ENCODE measurements around the gene ST8SIA5. TPM values are rescaled to one million over a fixed set of nuclear protein-coding genes. Genes with fewer than 3 reads are reported as not detected.
A peak's percentile ranks its signal among the peaks of the same experiment; 100 is the strongest.

The ST8SIA5 gene
- total RNA-seq, 1 donor from 2014 or later: 0.23 TPM

DNA sequence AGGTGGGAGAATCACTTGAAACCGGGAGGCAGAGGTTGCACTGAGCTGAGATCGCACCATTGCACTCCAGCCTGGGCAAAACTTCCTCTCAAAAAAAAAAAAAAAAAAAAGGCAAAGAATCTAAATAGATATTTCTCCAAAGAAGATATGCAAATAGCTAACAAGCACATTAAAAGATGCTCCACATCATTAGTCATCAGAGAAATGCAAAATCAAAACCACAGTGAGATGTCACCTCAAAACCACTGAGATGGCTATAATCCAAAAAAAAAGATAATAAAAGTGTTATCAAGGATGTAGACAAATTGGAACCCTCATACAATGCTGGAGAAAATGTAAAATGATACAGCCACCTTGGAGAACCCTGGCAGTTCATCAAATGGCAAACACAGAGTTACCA, 8.4 kb downstream of the ST8SIA5 start:
- DNase-seq (ENCODE audit: low spot score) (no peak), ATAC-seq (no peak)

- DNase-seq (ENCODE audit: low spot score) (no peak), ATAC-seq (no peak)
These were observed 16.8 kb downstream of the ST8SIA5 start for GRCh38 chr18:46740046-46740445.

DNA sequence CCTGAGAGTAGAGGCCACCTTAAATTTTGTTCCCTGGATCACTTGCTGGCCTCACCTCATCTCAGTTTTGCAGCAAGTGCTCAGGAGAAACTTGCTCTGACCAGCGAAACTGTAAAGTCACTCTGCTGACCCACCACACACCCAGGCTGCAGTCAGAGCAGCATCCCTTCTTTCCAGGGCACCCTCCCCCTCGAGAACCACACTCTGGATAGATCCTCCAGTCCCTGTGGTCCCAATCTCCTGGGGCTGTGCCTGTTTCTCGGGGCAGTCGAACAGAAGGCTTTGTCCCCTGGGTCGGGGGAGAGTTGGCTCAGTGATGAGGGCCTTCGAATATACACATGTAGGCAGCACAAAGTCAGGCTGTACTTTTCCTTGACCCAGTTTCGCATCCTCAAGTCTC, 18.4 kb downstream of the ST8SIA5 start:
- DNase-seq (ENCODE audit: low spot score) (no peak), ATAC-seq (no peak)

DNA sequence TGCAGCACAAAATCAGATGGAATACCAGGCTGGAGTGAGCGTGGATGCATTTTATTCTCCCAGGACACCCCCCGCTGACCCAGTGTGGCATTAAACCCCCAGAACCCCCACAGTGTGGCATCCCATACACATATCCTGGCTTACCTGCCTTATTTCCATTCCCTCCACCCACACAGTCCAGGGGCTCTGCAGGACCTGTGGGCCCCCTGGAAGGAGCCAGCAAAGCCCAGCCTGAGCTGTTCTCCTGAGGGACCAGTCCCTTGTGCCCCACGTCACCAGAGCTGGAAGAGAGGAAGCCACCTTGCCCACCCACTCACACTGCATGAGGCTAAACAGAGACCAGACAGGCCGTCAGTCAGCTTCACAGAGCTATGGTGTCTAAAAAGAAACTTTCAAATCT, 20.1 kb downstream of the ST8SIA5 start:
- no peak for DNase-seq (ENCODE audit: low spot score)
- no peak for ATAC-seq

GRCh38 chr18:46736135-46736534, 20.7 kb downstream of the ST8SIA5 start:
- ATAC-seq (no peak), DNase-seq (ENCODE audit: low spot score) (peak; percentile 21)

GRCh38 chr18:46734981-46735380, 21.9 kb downstream of the ST8SIA5 start:
- ATAC-seq (no peak), DNase-seq (ENCODE audit: low spot score) (peak; percentile 6)

- DNase-seq (ENCODE audit: low spot score) (peak; percentile 27), ATAC-seq (no peak)
These were observed 23.0 kb downstream of the ST8SIA5 start for GRCh38 chr18:46733872-46734271.

DNA sequence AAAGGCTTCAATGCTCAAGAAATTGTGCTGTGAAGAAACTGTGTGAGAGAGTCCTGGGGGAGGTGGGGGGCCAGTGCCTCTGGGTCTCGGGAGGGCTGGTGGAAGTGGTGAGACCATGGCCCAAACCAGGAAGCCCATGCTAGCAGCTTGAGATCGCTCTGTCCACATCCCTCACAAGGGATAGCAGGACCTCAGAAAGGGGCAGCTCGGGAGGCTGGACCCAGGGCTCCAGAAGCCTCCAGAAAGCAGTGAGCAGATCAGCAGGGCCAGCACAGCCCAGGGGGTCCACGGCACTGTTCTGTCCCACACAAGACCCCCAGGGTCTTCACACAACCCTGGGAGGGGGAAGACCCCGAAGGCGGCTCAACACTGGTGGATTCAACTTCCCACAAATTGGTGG, 24.1 kb downstream of the ST8SIA5 start:
- peak; percentile 7 for DNase-seq (ENCODE audit: low spot score)
- no peak for ATAC-seq

- peak; percentile 23 for DNase-seq (ENCODE audit: low spot score)
These were observed 24.7 kb downstream of the ST8SIA5 start for GRCh38 chr18:46732201-46732600.

DNA sequence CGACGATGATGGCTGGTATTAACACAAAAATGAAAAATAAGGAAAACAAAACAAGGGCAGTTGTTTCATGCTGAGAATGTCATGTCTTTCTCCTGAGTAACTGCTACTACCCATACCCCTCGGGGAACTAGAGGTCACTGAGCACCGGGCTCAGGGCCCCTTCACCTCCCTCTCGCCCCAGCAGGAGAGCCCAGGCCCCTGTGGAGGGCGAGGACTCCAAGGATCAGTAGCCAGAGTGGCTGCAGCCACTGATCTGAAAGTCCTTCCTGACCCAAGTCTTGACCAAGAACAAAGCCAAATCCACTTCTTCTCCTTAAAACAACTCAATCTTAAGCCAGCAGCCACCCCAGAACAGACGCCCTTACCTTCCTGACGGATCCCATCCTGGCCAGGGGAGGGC, 25.5 kb downstream of the ST8SIA5 start:
- ATAC-seq (no peak), DNase-seq (ENCODE audit: low spot score) (peak; percentile 22)

More at GRCh38 chr18:46732201-46732600, 24.7 kb downstream of the ST8SIA5 start:
- no peak for ATAC-seq

- DNase-seq (ENCODE audit: low spot score) (no peak), ATAC-seq (no peak)
These were observed 28.5 kb downstream of the ST8SIA5 start for GRCh38 chr18:46728219-46728930.

GRCh38 chr18:46727177-46727576, 29.7 kb downstream of the ST8SIA5 start:
- ATAC-seq: no peak

DNA sequence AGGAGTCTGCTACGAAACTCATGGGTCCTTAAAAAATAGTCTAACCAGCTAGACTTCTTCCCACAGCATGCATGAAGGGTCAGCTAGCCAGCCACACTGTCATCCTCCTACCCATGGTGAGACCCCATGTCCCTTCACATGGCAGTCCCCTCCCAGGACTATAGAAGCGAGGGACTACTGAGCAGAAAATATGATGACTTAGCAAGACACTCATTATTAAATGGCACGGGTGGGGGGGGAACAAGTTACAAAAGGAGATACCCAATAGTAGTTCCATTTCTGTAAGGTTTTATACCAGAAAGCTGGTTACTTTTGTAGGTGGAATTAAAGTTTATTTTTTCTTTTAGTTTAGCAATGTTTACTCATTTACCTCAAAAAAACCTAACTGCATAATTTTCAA, 31.5 kb downstream of the ST8SIA5 start:
- DNase-seq (ENCODE audit: low spot score) (no peak), ATAC-seq (no peak)

More at GRCh38 chr18:46727177-46727576, 29.7 kb downstream of the ST8SIA5 start:
- no peak for DNase-seq (ENCODE audit: low spot score)

DNA sequence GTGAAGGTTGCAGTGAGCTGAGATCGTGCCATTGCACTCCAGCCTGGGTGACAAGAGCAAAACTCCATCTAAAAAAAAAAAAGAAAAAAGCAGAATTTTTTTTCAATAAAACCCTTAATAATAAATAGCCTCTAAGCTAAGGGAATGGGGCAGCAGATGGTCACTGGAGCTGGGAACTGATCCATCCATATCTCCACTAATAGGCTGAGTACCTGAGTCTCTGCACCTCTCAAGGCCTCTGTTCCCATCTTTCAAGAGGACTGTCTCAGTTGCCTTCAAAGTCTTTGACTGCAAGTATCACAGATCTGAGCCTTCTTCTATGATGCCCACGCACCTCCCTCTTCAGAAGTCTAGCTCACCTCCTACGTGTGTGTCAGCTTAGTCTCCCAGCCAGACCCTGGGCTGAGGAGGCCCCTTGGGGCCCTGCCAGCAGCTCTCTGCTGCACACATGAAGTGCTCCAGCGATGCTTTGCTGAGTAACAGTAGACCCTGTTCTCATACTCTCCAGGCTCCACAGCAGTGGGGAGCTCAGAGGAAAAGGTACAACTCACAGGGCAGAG, 32.9 kb downstream of the ST8SIA5 start:
- ATAC-seq (no peak), DNase-seq (ENCODE audit: low spot score) (no peak)

DNA sequence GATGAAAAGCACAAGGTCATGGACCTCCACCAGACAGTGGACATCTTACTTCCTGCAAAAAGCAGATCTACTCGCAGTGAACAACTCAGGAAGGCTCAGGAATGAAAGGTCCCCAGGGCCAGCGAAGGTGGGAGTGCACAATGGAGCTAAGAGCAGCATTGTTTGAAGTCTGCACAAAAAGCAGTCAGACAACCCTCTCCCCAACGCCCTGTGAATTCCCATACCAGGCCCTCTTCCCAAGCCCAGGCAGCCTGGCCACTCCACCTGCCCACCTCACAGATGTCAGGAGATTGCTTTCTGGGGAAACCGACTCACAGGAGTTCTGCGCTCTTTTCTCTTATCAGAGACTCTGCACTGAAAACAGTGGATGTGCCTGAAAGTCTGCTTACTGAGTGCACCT, 34.8 kb downstream of the ST8SIA5 start:
- ATAC-seq (no peak), DNase-seq (ENCODE audit: low spot score) (no peak)

DNA sequence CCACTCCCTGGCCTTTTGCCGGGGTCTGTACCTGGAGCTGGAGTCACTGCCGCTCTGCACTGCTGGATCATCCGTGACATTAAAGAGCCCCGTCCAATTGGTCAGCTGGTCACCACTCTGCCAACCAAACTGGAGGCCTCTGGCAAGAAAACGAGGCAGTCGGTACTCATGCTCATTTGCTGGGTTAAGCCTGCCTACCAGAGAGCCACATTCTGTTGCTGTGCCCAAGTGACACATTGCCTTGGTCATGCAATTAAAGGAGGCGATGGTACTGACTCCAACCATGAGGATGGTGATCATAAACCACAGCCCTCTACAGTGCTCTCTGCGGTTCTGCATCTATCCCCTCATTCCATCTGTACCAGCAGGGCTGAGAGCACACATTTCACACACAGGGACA, 35.5 kb downstream of the ST8SIA5 start:
- ATAC-seq (no peak), DNase-seq (ENCODE audit: low spot score) (no peak)

GRCh38 chr18:46720521-46720920, 36.3 kb downstream of the ST8SIA5 start:
- ATAC-seq (no peak), DNase-seq (ENCODE audit: low spot score) (no peak)

DNA sequence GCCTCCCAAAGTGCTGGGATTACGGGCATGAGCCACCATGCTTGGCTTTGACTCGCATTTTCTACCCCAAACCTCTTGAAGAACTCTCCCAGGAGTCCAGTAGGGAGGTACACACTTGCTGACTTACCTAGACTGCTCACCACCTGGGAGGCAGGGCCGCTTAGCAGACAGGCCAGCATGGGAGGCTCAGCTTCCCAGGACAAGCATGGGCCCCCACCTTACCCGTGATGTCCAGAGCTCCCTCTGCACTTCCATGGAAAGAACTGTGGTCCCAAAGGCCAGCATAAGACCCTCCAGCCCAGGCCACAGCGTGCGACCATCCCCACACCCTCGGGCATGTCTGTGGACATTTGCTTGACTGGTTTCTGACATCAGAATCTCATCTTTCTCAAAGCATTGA, 36.8 kb downstream of the ST8SIA5 start:
- DNase-seq (ENCODE audit: low spot score) (no peak), ATAC-seq (no peak)

DNA sequence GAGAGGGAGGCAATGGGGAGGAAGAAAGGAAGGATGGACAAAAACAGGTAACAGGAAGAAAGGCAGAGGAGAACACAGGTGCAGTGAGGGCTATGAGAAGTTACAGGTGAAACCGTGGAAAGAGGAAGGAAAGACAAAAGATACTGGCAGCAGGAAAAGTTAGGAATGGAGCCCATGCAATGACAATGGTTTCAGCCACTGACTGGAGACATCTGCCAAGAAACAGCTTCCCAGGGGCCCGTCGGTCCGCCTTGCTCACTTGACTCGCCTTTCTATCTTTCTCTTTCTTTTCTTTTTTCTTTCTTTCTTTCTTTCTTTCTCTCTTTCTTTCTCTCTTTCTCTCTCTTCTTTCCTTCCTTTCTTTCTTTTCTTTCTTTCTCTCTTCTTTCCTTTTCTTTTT, 37.5 kb downstream of the ST8SIA5 start:
- no peak for ATAC-seq
- DNase-seq (ENCODE audit: low spot score): no peak

GRCh38 chr18:46718501-46719341, 38.1 kb downstream of the ST8SIA5 start:
- DNase-seq (ENCODE audit: low spot score): no peak
- ATAC-seq: no peak

- DNase-seq (ENCODE audit: low spot score) (no peak), ATAC-seq (no peak)
These were observed 40.0 kb downstream of the ST8SIA5 start for GRCh38 chr18:46716827-46717226.

DNA sequence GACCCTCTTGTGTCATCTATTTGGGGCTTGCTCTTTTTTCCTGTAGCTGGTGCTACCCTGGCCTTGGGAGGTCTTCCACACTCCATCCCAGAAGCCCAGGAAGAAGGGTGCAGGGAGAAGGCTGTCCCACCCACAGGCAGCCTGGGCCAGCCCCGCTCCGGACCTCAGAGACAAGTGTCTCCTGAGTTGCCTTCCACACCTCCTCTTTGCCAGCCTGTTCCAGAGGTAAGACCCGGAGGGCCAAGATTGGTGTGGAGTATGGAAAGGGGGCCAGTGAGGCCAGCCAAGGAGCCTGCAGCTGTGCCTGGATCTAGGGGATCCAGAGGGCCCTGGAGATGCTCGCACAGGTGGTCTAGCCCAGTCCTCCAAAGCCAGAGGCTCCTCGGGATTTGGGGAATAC, 40.5 kb downstream of the ST8SIA5 start:
- no peak for ATAC-seq
- DNase-seq (ENCODE audit: low spot score): no peak

Data from left lobe of liver (tissue), 2 donors.